ENCODE data around the gene DTNBP1.

The DTNBP1 gene

GRCh38 chr6:15516923-15517560 is 145.8 kb downstream of the DTNBP1 start:
- no peaks in the 10 kb centered on the region for H3K27me3 ChIP-seq
- intact Hi-C loops (cut with DNase I; ENCODE audit: low total_unique reads): no loop called here
- TF ChIP-seq CTCF (IDR thresholded peaks at IDR 0.05): no peak
- peak; percentile 16 to 57 for DNase-seq
- no peak overlapping the region for H3K4me3 ChIP-seq
- no peaks in the 10 kb centered on the region for H3K9me3 ChIP-seq
- no peak overlapping the region for H3K27ac ChIP-seq
- H3K36me3 ChIP-seq: peaks cover 43 to 92% (median 76%) of the 10 kb centered on the region in 3 donors
- H3K4me1 ChIP-seq: no peaks in the 10 kb centered on the region

DNA sequence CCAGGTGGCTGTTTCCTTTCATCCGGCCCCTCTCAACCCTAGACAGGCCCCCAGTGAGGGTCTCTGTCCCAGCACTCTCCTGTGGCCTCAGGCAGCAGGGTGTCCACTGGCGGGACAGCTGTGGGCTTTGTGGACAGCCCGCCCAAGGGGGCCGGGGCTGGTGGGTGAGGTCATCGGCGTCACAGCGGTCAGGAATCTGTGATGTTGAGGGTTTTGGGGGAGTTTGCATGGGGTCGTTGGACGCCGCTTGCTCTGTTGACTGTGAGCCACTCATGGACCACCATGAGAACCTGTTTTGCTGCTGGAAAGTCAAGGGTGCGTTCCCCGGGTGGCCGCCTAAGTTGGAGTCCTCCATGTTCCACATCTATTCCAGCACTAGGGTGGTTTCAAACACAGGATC is 146.4 kb downstream of the DTNBP1 start:
- peaks cover 43 to 92% (median 71%) of the 10 kb centered on the region in 3 donors for H3K36me3 ChIP-seq
- no peak overlapping the region for H3K27ac ChIP-seq
- no peaks in the 10 kb centered on the region for H3K9me3 ChIP-seq
- TF ChIP-seq CTCF (IDR thresholded peaks at IDR 0.05): no peak
- no peaks in the 10 kb centered on the region for H3K27me3 ChIP-seq
- H3K4me1 ChIP-seq: no peaks in the 10 kb centered on the region
- H3K4me3 ChIP-seq: no peak overlapping the region
- peak in 1 of 2 donors; percentile 51 for DNase-seq
- intact Hi-C loops (cut with DNase I; ENCODE audit: low total_unique reads): no loop called here

GRCh38 chr6:15515660-15516375 is 147.0 kb downstream of the DTNBP1 start:
- no peak for DNase-seq
- H3K4me3 ChIP-seq: no peak overlapping the region
- peaks cover 41 to 92% (median 73%) of the 10 kb centered on the region in 3 donors for H3K36me3 ChIP-seq
- no peak for TF ChIP-seq CTCF (IDR thresholded peaks at IDR 0.05)
- intact Hi-C loops (cut with DNase I; ENCODE audit: low total_unique reads): no loop called here
- no peaks in the 10 kb centered on the region for H3K4me1 ChIP-seq
- H3K9me3 ChIP-seq: no peaks in the 10 kb centered on the region
- no peaks in the 10 kb centered on the region for H3K27me3 ChIP-seq
- H3K27ac ChIP-seq: no peak overlapping the region

DNA sequence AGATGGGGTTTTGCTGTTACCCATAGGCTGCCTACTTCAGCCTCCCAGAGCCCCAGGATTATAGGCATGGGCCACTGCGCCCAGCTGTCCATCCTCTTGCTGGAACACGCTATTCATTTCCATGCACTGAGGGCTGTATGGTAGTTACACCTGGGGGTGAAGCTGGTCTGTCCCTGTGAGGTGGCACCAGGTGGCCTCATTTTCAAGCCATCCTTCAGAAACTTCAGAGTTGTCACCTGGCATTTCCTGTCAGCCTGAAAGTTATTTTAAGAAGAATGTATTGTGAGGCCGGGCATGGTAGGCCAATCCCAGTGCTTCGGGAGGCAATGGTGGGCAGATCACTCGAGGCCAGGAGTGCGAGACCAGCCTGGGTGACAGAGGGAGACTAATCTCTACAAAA is 147.6 kb downstream of the DTNBP1 start:
- no peak for TF ChIP-seq CTCF (IDR thresholded peaks at IDR 0.05)
- Histone ChIP-seq H3K4me1 (no peaks in the 10 kb centered on the region), H3K27ac (no peak overlapping the region), H3K27me3 (no peaks in the 10 kb centered on the region), H3K4me3 (no peak overlapping the region), H3K36me3 (peaks cover 36 to 92% (median 71%) of the 10 kb centered on the region in 3 donors), H3K9me3 (no peaks in the 10 kb centered on the region)
- no peak for DNase-seq
- intact Hi-C loops (cut with DNase I; ENCODE audit: low total_unique reads): no loop called here

- no peak for TF ChIP-seq CTCF (IDR thresholded peaks at IDR 0.05)
- no peak for DNase-seq
- intact Hi-C loops (cut with DNase I; ENCODE audit: low total_unique reads): no loop called here
- Histone ChIP-seq H3K4me3 (no peak overlapping the region), H3K36me3 (peaks cover 34 to 91% (median 71%) of the 10 kb centered on the region in 3 donors), H3K27ac (no peak overlapping the region), H3K27me3 (no peaks in the 10 kb centered on the region), H3K9me3 (no peaks in the 10 kb centered on the region), H3K4me1 (no peaks in the 10 kb centered on the region)
These were observed 148.8 kb downstream of the DTNBP1 start for GRCh38 chr6:15513801-15514711.

Data from tibial artery (tissue), 4 donors.